ENCODE data around the gene ATG9A.
A peak's percentile ranks its signal among the peaks of the same experiment; 100 is the strongest.
"Not testable (repeated sequence)": the region's sequence is repeated elsewhere in the genome, so short reads cannot be mapped to it uniquely, and the experiment has no call there.

ATG9A gene

GRCh38 chr2:219229305-219230058 lies at the start of gene ATG9A, which contains the start of gene ANKZF1:
ATG9A (minus strand) TSS chr2:219229636; CDS start chr2:219228024, 1,612 bp downstream.
ANKZF1 (plus strand) TSS chr2:219229806; CDS start chr2:219230258, 452 bp downstream.
- DNase-seq, result peak; percentile 100

DNA sequence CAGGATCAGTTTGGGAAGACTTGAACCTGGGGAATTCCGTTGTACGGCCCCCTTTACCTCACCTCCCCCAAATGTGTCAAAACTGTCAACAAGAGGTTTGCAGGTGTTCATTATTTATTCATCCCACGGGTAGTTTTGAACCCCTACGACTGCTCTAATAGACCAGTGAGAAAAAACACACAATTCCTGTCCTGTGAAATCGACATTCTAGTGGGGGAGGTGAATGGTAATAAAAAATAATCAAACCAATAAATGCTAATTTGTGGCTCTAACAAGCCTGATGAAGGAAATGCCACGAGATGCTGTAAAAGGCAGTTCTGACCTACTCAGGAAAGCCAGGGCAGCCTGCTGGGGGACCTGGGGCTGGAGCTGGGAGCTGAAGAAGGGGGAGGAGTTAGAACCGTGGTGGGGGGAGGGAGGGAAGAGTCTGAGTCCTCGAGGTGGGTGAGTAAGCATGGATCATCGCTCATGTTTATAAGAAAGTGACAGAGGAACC lies 49.3 kb upstream of the ATG9A start:
- DNase-seq, result no peak

DNA sequence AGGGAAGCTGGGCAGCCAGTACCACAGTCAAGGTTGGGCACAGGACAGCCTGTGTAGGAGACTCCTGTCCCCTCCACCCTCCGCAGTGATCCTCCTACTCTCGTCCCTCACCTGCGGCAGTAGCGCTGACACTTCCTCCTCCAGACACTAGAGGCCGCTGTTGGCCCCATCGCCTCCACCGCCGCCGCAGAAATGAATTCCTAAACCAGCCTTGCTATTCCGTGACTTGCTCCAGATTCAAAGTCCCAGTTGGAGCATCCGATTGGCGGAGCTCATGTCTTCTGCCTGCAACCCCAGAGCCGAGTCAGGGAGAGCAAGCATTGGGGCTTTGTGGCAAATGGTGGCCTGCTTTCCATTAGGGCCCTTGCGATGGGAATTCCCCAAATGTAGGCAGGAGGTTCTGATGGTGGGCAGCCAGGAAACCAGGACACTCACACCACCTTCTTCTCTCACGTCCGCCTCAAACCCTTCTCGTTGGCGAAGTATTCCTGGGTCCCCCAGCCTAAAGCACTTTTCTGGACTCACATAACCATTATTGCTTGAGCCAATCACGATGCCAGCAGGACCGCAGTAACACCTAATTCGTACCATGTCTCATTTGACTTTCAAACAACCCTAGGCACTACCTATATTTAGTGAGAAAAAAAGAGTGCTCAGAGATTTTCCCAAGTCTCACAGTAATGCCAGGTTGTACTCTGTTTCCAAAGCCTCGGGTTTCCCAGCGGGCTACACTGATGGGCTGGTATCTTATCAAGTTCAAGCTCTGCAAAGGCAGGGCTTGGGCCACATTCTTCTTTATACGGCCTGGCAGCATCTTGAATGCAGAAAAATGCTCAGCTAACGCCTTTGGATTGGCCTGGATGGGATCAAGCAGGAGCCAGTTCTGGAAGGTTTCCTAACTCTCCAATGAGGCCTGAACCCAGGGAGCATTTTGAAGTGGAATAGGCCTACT lies 48.5 kb upstream of the ATG9A start:
- DNase-seq, result peak; percentile 83

DNA sequence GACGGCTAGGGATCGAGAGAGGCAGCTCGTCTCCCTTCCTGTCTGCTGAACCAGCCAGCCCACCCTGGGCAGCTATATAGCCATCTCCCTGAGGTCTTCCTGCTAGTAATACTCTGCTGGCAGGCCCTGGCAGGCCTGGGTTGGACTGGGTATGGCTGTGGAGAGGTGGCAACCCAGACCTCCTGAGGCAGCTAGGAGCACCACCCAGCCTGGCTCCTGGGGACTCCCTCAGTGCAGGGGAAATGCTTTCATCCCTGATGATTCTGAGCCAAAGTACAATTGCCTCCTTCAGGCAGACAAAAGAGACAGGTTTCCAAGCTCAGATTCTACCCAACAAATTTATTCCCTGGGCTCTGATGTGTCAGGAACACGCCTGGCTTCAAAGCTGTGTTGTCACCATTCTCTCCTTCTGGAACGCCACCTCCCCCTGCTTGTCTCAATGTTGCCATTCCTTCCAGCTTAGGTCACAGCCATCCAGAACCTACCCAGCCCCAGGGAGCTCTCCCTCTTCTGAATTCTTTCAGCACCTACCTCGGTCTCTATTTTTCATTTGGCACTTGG lies 45.0 kb upstream of the ATG9A start:
- no peak for DNase-seq

DNA sequence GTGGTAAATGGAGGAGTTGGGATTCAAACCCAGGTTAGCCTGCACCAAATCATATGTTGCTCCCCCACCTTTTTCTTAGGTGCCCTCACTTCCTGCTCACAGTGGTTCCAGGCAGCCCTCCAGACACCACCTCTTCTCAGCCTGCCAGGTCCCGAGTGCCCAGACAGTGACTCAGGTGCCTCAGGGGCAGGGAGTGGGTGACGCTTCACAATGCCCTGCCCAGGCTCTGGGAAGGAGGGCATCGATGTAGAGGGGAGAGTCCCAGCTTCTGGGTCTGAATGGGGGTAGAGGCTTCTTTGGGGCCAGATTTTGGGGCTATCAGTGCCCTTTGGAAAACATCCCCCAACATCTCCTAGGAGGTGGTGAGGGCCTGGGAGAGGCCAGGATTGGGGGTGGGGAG lies 44.5 kb upstream of the ATG9A start:
- DNase-seq, result no peak

DNA sequence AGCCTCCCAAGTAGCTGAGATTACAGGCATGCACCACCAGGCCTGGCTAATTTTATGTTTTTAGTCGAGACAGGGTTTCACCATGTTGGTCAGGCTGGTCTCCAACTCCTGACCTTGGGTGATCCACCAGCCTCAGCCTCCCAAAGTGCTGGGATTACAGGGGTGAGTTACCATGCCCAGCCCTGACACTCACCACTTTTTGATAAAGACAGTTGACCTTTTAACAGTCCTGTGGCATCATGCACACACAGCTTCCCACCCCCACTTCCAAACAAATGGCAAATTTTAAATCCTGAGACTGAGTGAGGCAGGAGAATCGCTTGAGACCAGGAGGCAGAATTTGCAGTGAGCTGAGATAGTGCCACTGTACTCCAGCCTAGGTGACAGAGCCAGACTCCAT lies 43.6 kb upstream of the ATG9A start:
- DNase-seq, result no peak

DNA sequence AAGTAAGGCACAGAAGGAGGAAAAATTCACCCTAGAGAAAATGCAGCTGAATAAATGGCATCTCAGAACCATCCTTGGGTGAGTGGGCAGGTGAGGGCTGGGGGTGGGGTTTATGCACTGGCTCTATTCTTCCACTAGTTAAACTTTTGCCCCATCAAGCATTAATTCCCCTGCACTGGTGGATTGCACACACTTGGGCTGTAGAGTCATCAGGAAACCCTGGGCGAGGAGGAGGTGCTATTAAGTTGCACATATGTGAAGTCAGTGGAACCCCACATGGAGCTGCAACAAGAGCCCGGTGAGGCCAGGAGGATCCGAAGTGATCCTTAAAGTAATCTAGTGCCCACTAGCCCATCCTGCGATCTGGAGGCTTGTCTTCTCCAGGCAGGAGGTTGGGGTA lies 42.9 kb upstream of the ATG9A start:
- DNase-seq, result no peak

- no peak for DNase-seq
Measured at GRCh38 chr2:219271021-219271420, 41.6 kb upstream of the ATG9A start.

DNA sequence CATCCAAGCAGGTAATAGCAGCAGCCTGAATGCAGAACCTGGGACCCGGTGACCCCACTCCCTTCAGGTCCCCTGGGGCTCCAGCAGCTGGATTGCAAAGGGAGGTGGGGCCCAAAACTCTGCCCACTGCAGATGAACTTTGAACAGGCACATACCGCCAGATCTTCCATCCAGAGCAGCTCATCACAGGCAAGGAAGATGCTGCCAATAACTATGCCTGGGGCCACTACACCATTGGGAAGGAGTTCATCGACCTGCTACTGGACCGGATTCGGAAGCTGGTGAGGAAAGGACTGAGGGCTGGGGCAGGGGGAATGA lies 40.6 kb upstream of the ATG9A start:
- no peak for DNase-seq

- no peak for DNase-seq
Measured at GRCh38 chr2:219269362-219270054, 40.1 kb upstream of the ATG9A start.

- no peak for DNase-seq
Measured at GRCh38 chr2:219268294-219268693, 38.9 kb upstream of the ATG9A start.

- DNase-seq, result no peak
Measured at GRCh38 chr2:219266886-219267285, 37.5 kb upstream of the ATG9A start.

- no peak for DNase-seq
Measured at GRCh38 chr2:219266232-219266631, 36.8 kb upstream of the ATG9A start.

- no peak for DNase-seq
Measured at GRCh38 chr2:219261024-219261855, 31.8 kb upstream of the ATG9A start.

- not testable (repeated sequence) for DNase-seq
Measured at GRCh38 chr2:219258942-219259341, 29.5 kb upstream of the ATG9A start.

- peak; percentile 56 for DNase-seq
Measured at GRCh38 chr2:219254590-219255201, 25.3 kb upstream of the ATG9A start.

DNA sequence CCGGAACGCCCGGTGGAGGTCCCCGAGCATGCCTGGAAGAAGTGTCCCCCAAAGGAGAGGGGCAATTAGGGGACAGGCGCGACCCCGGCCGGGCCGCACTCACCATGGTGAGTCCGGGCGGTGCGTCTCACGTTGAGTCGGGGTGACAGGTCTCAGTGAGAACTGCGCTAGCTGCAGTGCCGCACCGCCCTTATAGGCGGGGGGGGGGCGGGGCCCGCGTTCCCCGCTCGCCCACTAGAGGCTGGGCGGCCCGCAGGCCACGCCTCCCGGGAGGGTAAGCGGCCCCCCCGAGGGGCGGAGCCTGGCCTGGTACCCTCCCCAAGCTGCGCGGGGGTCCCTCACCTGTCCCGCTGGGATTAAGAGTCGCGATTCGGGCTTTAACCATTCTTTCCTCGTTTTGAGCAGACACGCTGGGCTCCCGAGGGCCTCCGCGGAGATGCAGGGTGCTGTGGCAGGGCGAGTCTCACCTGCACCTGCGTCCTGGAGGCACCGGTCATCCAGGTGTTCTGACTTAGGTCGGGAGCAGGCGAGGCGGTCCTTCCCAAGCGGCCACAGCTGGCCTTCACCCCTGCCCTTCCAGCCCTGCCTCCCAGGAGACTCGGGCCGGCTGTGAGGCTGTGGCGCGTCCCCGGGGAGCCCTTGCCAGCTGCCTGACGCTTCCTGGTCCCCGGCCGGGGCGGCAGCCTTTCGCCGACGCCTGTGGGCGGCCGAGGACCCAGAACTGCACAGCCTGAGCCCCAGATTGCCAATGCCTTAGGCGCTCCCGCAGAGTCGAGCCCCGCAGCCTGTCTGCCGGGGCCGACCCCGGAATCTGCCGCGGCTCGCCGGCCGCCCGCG lies 24.5 kb upstream of the ATG9A start, which contains the start of gene TUBA4A:
Gene TUBA4A, minus strand, starts transcription at position 166 of the 837 bp plus-strand sequence. Its CDS starts 60 bp downstream, at position 106.
- peak; percentile 89 for DNase-seq

DNA sequence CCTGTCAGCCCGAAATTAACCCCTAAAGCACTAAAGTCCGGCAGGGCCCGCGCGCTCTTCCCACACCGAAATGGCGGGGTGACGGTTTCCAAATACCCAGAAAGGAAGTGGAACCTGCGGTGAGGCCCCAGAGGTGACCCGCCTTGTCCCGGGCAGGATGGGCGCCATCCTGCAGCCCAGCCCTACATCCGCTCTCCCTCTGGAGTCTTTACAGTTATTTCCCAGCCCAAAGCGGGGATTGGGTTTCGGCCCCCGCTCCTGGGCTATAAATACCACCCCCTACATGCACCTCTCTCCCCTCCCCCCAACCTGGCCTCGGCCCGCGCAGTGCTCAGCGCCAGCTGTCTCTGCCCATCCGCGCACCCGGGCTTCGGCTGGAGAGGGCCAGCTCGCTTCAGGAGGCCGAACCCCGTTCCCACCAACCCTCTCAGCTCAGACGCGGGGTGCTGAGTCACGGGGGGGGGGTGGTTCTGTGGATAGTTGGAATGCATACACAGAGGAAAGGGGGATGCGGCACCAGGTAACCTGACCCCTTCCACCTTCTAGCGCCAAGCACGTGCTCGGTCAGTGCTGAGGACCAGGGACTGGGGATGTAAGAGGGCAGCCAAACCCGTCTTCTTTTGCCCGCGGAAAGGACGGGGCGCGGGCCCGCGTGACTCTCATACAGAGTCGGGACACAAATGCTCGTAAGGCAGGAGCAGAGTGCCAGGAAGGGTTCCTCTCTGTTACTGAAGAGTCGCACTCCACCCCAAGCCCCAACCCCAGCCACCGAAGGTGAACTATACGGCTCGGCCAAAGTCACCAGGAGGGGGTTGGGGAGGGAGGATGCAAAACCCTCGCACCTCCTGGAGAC lies 23.7 kb upstream of the ATG9A start, which contains the start of gene TUBA4B:
Gene TUBA4B, plus strand, starts transcription at position 344 of the 853 bp plus-strand sequence. Its CDS starts 165 bp downstream, at position 509.
- DNase-seq, result peak; percentile 50

DNA sequence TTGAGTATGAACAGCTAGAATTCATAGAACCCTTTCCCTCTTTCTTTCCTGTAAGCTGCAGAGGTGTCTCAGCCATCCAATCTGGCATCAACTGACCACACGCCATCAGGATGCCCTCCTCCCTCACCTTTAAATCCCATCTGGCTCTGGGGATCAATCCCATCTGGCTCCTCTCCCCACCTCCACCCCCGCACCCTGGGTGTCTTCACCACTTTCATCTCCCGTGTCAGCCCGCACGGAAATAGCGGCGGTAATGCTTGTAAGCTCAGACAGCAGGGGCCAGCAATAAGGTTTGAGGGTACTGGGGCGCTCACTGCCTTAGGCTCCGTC lies 23.1 kb upstream of the ATG9A start:
- DNase-seq, result no peak
